ENCODE data around the gene WWP2. TPM values are rescaled to one million over a fixed set of nuclear protein-coding genes. Genes with fewer than 3 reads are reported as not detected.

The WWP2 gene
- total and polyA plus RNA-seq, 2 donors (not counting 3 experiments of a cell fraction or from before 2014, with no cell fraction given): 17.9 to 44.9 TPM

DNA sequence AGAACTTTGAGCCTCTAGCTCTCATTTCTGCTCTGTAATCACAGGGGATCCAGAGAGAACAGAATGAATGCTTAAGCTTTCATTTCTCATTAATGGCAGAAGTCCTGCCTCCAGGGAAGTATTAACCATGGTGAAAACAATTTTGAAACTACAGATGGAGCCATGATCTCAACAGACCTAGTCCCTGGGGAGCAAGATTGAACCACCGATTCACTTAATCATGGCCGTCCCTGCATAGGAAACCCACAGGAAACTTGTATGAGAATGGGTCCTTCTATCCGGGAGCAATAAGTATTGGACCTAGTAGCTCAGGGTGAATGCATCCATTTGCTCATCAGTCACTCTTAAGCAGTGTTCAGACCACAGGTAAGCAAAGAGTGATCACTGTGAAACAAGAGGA lies 148.8 kb downstream of the WWP2 start:
- FAIRE-seq (no peak), DNase-seq (ENCODE audit: low read depth, low spot score) (no peak)
- Histone ChIP-seq H3K9me1 (replicated peaks; ENCODE audit: control insufficient read depth, extremely low read depth, insufficient read depth, low read length) (no peaks in the 10 kb centered on the region), H3K36me3 (ENCODE audit: control insufficient read depth in 2 of 2, extremely low read depth in 1 of 2, insufficient read depth in 2 of 2, low read length in 2 of 2) (peaks cover 0 to 6% of the 10 kb centered on the region in 2 experiments), H3K9ac (replicated peaks; ENCODE audit: extremely low read depth, insufficient read depth, low read length) (no peak overlapping the region), H3K4me1 (ENCODE audit: control insufficient read depth, extremely low read depth, insufficient read depth, low read length) (no peaks in the 10 kb centered on the region), H3K4me2 (ENCODE audit: insufficient read depth, low read length) (no peak overlapping the region), H2AFZ (ENCODE audit: low read depth, low read length) (no peak overlapping the region), H3K4me3 (replicated peaks in 1 of 3; ENCODE audit: insufficient read depth in 1 of 3, low read depth in 1 of 3, low read length in 3 of 3) (no peak overlapping the region), H3K27ac (ENCODE audit: insufficient read depth, low read depth, low read length) (no peak overlapping the region), H3K27me3 (ENCODE audit: control insufficient read depth in 2 of 2, insufficient read depth in 2 of 2, low read length in 2 of 2) (no peaks in the 10 kb centered on the region), H3K9me3 (replicated peaks; ENCODE audit: control insufficient read depth, insufficient read depth, low read length) (no peaks in the 10 kb centered on the region), H4K20me1 (replicated peaks; ENCODE audit: control insufficient read depth, extremely low read depth, insufficient read depth, low read length) (no peaks in the 10 kb centered on the region), H3K79me2 (ENCODE audit: control insufficient read depth, insufficient read depth, low read length) (no peaks in the 10 kb centered on the region)
- intact Hi-C loops (cut with micrococcal nuclease): no loop called here
- no TSS peak for BruUV-seq (replicated peaks)
- ChIA-PET CTCF (interaction anchor here (0.8 to 2.4 kb wide), 2 partner anchors 19 to 54 kb away, joined by 3 to 8 read pairs; no protein-coding TSS in a partner anchor), POLR2A (no interaction called here)
- dilution Hi-C loops (cut with MboI; ENCODE audit: extremely low pct_ligation_motif_present, low sequenced_read_pairs): no loop called here
- TF ChIP-seq MAX (IDR thresholded peaks at IDR 0.05; ENCODE audit: insufficient read depth, insufficient read length) (no peak), FOS (IDR thresholded peaks at IDR 0.05; ENCODE audit: borderline replicate concordance, insufficient read depth, low read length) (no peak), POLR2AphosphoS5 (IDR thresholded peaks at IDR 0.05; ENCODE audit: insufficient read depth, low read depth, low read length) (no peak), EZH2 (IDR thresholded peaks at IDR 0.05; ENCODE audit: borderline replicate concordance, low read depth, low read length, severe bottlenecking) (no peak), MYC (IDR thresholded peaks at IDR 0.05; ENCODE audit: low read depth, low read length) (no peak), POLR2A (IDR thresholded peaks at IDR 0.05; ENCODE audit: low read depth, low read length) (no peak), GATA2 (IDR thresholded peaks at IDR 0.05; ENCODE audit: insufficient read depth, insufficient read length, low read depth, low read length) (no peak), JUN (IDR thresholded peaks at IDR 0.05; ENCODE audit: borderline replicate concordance, insufficient read depth, insufficient read length, low read depth) (no peak)
- TF ChIP-seq, protein P1, sequence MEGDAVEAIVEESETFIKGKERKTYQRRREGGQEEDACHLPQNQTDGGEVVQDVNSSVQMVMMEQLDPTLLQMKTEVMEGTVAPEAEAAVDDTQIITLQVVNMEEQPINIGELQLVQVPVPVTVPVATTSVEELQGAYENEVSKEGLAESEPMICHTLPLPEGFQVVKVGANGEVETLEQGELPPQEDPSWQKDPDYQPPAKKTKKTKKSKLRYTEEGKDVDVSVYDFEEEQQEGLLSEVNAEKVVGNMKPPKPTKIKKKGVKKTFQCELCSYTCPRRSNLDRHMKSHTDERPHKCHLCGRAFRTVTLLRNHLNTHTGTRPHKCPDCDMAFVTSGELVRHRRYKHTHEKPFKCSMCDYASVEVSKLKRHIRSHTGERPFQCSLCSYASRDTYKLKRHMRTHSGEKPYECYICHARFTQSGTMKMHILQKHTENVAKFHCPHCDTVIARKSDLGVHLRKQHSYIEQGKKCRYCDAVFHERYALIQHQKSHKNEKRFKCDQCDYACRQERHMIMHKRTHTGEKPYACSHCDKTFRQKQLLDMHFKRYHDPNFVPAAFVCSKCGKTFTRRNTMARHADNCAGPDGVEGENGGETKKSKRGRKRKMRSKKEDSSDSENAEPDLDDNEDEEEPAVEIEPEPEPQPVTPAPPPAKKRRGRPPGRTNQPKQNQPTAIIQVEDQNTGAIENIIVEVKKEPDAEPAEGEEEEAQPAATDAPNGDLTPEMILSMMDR (IDR thresholded peaks at IDR 0.05; ENCODE audit: extremely low read depth in 1 of 2, insufficient read depth in 1 of 2, low read depth in 1 of 2, low read length in 2 of 2): no peak

Data from endothelial cell of umbilical vein (primary cell).